Frontal cortex (tissue), 4 donors: ENCODE measurements around the gene C5. TPM values are rescaled to one million over a fixed set of nuclear protein-coding genes. Genes with fewer than 3 reads are reported as not detected.
A peak's percentile ranks its signal among the peaks of the same experiment; 100 is the strongest.
"Not testable (repeated sequence)": the region's sequence is repeated elsewhere in the genome, so short reads cannot be mapped to it uniquely, and the experiment has no call there.

ENCODE experiments used
- DNase-seq, 2 donors: peaks; one replicate each; pipeline ENCODE4 v3.0.0; 2012; ENCODE audit warnings: low spot score in 2 of 2
- FAIRE-seq: peaks from 2 replicates; lab custom pipeline; 2012; peaks lifted over from hg19 to GRCh38; lab: Jason Lieb, UNC
- total RNA-seq: library from RNA; depleted of rRNA; stranded (reverse); fragments of >200 nt; gene quantifications from one replicate; pipeline ENCODE4 v1.2.3, GENCODE V29; 2014
- donor health status: control.
- donor health status: control.
- donor health status: control.

The C5 gene
- total RNA-seq, 1 donor from 2014 or later: 7.7 TPM

DNA sequence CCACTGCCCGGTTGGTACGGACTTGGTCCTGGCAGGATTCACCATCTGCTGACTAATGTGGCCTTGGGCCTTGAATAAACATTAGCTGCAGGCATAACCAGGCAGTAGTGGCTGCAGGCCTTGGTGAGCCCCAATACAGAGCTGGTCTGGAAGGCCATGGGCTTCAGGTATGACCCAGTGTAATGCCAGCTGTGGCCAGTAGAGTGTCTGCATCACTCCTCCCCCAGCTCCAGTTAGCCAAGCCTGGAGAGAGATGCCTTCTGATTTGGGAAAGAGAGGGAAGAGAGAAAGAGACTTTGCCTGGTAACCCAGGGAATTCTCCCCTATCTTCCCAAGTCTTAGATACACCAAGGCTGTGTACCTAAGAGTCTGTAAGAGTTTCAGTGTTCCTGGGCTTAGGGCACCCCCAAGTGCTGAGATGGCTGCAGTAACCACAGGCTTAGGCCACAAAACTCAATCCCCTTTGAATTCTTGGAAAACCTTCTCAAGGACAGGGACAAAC is 5.6 kb upstream of the C5 start:
- FAIRE-seq: no peak

DNA sequence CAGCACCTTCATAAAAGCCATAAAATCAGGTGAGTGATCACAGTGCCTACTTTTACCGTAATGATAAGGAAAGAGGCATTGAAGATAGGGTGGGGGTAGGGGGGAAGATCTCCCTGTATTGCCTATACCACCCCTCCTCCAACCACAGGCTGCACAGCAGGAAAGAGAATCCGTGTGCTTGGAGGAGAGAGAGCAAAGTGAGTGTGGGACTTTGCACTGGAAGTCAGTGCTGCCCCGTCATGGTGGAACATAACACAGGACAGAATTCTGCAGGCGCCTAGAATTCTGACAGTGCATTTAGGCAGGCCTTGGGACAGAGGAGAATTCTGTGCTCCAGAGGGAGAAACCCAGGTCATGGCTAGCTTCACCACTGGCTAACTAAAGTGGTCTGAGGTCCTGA is 3.5 kb upstream of the C5 start:
- DNase-seq: no peak
- no peak for FAIRE-seq

More for the DNA sequence above, 5.6 kb upstream of the C5 start:
- no peak for DNase-seq

DNA sequence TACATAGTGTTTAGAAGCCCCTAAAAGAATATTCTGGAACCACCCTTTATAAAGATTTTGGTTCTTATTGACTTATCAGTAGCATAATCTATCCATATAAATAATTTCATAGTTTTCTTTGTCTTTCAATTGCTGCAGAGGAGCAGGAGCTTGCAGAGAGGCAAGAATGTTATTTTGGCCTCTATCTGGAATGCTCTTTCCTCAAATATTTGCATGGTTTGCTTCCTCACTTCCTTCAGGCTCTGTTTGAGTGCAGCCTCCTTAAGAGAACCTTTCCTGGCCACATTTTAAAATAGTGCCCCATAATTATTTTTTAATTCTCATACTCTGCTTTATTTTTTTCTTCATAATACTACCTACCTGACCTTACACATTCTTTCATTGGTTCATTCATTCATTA is 1.5 kb downstream of the C5 start:
- FAIRE-seq (no peak), DNase-seq (no peak)

DNA sequence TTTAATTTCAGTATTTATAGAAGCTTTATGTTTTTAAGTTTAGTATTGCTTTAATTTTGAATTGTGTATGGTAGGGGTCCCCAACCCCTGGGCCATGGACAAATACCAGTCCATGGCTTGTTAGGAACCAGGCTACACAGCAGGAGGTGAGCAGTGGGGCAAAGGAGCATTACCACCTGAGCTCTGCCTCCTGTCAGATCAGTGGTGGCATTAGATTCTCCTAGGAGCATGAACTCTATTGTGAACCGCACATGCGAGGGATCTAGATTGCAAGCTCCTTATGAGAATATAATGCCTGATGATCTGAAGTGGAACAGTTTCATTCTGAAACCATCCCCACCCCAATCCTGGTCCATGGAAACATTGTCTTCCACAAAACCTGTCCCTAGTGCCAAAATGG is 1.9 kb downstream of the C5 start:
- no peak for FAIRE-seq

DNA sequence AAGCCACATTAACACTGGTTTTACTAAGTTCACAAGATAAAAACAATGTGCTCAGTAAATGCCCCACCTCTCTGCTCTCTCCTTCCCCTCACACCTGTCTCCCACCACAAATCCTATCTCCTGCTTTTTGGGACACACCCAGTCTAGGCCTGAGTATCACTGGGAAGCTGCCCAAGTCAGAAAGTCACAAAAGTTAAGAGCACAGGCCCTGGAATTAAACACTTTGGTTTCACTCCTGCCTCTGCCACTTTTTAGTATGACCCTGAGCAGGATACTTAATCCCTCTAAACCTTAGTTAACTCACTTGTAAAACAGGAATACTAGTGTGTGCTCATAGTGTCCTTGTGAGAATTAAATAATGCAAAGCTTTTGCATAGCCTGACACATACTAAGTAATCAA is 11.3 kb downstream of the C5 start:
- DNase-seq (no peak), FAIRE-seq (no peak)

More for the DNA sequence above, 1.9 kb downstream of the C5 start:
- no peak for DNase-seq

DNA sequence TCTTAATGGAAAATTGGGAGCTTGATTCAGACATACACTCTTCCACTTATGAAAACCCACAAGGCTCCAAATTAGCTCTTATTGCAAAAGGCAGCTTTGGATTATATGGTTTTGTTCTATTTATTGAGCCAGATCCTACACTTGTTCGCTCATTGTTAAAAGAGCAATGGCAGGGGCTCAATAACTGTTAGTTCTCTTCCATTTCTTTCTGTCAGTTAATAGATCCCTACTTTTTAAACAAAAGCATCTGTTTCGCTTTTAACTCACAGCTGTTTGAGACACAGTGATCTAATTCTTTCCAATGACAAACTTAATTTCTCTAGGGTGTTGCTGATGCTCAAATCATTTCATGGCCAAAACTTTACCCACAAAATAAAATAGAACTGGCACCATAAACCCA is 11.7 kb downstream of the C5 start:
- FAIRE-seq (no peak), DNase-seq (no peak)

DNA sequence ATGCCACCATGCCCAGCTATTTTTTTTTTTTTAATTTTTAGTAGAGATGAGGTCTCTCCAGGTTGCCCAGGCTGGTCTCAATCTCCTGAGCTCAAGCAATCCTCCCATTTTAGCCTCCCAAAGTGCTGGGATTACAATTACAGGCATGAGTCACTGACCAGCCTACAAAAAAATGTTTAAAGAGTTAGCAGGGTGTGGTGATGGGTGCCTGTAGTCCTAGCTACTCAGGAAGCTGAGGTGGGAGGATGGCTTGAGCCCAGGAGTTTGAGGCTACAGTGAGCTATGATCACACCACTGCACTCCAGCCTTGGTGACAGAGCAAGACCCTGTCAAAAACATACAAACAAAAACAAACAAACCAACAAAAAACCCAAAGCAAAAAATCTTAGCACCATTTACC is 14.4 kb downstream of the C5 start:
- DNase-seq, FAIRE-seq: not testable (repeated sequence)

DNA sequence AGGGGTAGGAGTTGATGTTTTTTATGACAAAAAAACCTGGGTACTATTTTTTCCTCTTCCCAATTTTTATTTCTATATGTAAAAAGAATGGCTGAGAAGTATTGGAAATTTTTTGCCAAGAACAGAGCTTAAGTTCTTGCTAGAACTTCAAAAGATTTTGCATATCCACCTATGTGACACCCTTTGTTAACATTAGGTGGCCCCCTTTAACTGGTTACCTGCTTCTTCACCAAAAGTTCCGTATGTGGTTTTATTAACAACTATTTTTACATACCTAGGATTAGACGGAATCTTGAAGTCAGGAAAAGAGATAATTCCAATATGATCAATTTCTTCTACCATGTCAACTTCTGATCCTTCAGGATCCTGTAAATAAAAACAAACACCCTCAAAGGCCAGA is 15.5 kb downstream of the C5 start:
- DNase-seq (no peak), FAIRE-seq (no peak)

DNA sequence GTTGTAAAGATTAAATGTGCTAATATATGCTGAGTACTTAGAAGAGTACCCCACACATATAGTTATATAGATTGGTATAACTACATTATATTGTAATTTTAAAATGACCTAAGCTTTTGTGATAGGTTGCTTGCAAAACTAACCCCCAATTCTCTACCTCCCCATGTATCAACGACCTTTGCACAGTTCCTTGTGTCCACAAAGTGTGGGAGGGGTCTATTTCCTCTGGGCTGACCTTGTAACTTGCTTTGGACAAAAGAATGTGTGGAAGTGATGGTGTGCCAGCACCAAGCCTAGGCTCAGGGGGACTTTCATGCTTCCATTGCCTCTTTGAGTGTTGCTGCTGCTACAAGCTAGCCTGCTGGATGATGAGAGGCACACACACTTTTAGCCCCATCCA is 20.6 kb downstream of the C5 start:
- no peak for FAIRE-seq
- DNase-seq: no peak

DNA sequence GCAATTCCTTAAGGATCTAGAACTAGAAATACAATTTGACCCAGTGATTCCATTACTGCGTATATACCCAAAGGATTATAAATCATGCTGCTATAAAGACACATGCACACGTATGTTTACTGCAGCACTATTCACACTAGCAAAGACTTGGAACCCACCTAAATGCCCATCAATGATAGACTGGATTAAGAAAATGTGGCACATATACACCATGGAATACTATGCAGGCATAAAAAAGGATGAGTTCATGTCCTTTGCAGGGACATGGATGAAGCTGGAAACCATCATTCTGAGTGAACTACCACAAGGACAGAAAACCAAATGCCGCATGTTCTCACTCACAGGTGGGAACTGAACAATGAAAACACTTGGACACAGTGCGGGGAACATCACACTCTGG is 21.8 kb downstream of the C5 start:
- FAIRE-seq, DNase-seq: not testable (repeated sequence)

DNA sequence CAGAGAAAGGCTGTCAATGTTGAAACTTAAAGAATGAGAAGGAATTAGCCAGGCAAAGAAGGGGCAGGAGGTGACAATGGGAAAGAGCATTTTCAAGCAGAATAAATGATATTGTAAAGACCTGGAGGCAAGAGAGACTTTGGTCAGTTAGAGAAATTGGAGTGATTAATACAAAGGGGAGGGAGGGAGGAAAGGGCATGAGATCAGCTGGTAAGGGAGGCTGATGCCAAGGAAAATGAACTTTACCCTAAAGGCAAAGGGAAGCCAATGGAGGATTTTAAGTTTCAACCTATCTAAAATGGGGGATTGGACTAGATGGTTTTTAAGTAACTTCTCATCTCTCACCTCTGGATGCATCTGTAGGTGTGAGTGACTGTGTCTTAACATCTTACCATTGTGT is 23.3 kb downstream of the C5 start:
- FAIRE-seq (no peak), DNase-seq (no peak)

DNA sequence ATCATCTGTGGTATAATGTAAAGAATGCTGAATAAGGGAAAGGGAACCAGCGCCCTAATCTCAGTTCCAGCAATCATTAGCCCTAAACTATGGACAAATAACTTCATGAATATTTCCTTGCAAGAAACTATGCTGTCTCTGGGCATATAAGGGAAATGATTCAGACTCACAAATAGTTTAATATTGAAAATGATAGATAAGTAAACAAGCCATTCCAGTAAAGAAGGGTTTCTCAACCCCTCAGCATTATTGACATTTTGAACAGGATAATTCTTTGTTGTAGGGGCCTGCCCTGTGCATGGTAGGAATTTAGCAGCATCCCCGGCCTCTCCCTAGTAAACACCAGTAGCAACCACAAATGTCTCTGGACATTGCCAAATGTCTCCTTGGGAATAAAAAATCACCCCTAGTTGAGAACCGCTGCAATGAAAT is 23.8 kb downstream of the C5 start:
- DNase-seq (no peak), FAIRE-seq (no peak)

DNA sequence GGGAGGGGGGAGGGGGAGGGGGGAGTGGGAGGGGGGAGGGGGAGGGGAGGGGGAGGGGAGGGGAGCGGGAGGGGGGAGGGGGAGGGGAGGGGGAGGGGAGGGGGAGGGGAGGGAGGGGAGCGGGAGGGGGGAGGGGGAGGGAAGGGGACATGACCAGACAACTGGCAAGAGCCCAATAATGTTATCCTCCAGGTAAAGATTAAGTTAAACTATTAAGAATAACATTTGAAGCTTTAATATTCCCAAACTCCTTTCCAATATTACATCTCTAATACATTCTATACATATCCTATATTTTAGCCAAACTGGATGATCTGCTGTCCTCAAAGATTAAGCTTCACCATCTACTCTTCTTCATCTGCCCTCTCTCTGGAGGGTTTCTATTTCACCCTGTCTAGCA is 25.8 kb downstream of the C5 start:
- no peak for FAIRE-seq
- DNase-seq: no peak

DNA sequence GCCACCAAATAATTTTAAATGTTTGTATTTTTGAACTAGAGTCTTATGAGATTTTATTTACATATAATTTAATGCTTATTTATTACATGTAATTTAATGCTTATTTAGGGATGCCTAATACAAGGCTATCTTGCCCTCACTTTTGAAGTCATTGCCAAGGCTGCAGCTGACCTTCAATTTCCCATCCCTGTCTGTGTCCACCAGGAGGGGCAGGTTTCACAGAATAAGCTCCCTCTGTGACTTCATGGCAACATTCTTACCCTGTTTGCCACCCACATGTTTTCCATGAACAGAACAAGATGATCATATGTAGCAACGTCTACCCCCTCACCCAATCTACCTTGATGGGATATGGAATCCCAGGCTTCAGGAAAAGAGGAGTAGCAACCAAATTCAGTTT is 27.0 kb downstream of the C5 start:
- DNase-seq (no peak), FAIRE-seq (no peak)

DNA sequence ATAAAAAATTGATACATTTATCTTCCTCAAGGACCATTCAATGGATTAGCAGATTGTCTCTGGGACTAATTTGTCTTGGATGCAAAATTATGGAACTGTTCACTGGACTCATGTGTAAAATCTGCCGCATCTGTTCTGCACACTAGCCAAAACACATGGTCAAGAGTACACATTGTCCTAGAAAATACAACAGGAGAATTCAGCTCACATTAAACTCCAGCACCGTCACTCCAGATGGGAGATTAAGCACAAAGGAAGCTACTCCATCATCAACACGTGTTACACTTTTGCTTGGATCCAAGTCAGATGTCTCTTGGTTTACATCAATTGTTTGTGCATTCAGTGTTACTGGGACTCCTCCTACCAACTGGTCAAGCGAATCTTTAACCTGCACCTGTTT is 28.8 kb downstream of the C5 start:
- DNase-seq: peak in 1 of 2 donors; percentile 4
- no peak for FAIRE-seq

DNA sequence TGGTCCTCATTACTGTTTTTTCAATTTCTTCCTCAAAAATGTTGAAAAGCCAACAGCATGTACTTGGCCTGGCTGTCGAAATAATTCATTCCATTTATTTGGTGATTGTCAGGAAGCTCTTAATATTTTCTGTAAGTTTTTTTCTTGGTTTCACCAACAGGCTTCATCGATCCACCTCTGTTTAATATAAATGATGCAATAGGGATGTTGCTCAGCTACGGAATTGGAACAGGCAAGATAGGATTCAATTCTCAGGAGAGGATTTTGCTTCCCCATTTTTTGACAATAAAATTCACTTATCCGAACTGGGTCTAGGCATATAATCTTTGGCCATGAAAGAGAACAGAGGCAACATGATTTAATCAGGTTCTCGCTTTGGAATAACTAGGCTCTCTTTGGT is 30.8 kb downstream of the C5 start:
- FAIRE-seq (no peak), DNase-seq (no peak)

DNA sequence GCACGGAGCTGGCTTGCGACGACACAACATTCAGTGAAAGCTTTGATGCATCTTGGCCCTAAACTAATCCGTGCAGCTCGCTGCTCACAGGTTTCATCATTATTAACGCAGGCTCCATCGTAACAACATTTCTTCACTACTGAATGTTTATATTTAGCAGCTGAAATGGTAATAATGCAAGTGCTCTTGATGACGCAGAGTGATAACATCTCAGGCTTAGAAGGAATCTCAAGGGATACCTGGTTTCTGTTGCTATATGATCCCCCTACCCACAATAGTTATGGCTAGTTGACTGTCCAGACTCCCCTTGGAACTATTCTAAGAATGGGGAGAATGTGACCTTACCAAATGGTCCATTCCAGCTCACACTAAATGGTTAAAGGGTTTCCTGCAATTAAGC is 36.2 kb downstream of the C5 start:
- DNase-seq (no peak), FAIRE-seq (no peak)

DNA sequence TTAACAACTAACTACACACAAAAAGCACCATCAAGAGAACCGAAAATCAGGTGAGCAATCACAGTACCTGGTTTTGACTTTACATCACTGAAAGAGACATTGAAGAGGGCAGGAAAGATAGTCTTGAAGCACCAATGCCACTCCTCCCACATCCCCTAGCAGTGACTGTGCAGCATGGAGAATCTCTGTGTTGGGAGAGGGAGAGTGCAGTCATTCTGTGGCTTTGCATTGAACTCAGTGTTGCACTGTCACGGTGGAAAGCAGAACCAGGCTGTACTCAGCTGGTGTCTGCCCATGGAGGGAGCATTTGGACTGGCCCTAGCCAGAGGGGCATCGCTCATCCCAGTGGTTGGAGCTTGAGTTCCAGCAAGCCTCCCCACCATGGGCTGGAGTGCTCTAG is 40.4 kb downstream of the C5 start:
- no peak for FAIRE-seq
- DNase-seq: no peak

DNA sequence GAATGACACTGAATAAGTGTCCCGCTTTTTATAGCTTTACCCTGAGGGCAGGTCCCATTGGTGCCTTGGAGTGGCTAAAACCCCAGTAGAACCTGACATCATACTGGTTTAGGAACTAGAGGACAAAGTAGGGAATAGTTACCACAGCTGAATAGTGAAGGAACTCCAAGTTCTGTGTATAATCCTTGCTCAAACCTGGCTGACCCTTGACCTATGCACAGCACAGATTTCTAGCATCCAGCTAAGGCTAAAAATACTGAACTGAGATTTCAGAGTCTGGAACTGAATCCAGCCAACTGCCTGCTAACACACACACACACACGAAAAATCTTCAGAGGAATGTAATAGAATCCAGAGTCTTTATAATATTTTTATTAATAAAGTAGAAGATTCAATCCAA is 50.8 kb downstream of the C5 start:
- no peak for FAIRE-seq

DNA sequence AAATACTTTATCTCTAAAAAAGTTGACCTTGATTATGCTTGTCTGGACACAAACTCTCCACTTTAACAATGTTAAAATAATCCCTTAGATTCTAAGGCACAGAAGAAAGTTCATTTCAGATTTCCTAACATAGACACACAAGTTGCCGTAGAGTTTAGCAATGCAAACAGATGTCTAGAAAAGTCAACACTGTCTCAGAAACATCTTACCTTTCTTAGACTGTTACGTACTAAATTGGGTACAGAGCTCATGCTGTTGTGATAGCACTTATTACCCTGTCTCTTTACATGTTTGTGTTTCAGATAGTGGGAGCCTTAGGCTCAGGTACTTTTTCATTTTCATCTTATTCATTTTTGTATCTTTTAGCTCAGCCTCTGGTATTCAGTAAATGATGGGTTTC is 52.0 kb downstream of the C5 start:
- FAIRE-seq (no peak), DNase-seq (no peak)

More for the DNA sequence above, 50.8 kb downstream of the C5 start:
- DNase-seq: no peak

DNA sequence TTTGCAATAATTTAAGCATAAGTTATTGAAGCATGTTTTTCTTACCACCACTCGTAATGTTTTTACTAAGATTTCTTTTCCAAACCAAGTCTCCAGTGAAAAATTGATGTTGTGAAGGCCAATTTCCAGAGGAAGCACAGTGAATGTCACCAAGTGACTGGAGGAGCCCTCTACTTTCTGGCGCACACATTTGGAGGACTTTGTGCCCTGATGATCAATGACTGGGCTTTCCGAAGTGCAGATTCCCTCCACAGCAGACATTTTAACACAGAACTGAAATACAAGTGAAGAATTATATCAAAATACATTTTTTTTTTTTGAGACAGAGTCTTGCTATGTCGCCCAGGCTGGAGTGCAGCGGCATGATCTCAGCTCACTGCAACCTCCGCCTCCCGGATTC is 52.6 kb downstream of the C5 start:
- no peak for FAIRE-seq

DNA sequence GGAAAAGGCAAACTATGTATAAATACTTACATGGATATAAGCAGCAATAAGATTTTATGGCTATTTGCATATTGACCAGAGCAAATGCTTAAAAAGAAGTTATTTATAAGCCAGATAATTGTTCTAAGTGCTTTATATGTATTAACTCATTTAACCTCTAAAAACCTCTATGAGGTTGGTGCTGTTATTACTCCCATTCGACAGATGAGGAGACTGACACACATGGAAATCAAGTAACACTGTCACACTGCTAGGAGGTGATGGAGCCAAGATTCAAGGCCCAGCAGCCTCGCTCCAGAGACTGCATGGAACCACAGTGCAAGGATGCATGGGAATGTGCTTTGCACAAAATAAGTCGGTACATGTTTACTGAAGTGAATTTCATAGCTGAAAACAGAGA is 53.7 kb downstream of the C5 start:
- FAIRE-seq (no peak), DNase-seq (no peak)

More for the DNA sequence above, 52.6 kb downstream of the C5 start:
- DNase-seq: no peak

DNA sequence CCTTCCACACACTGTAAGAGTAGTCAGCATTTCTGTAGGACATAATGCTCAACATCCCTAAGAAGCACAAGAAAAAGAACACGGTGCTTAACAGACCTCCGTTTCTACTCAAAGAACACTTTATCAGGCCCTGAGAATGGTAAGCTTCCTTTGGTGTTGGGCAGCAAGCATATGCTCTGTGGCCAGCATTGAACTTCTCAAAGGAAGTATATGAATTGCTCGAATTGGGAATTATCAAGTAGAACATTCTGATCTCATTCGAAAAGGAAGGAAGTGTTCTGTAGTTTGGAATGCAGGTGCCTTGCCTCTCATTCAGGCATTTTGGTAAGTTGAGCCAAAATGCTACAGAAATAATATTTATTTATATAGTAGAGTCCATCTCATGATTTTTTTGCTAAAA is 61.0 kb downstream of the C5 start:
- no peak for DNase-seq

More for the DNA sequence above, 61.0 kb downstream of the C5 start:
- FAIRE-seq: no peak
